NB4 (cell line): Measurements from ENCODE around the gene KLRD1.

Experiments used
- DNase-seq: peaks from one replicate; pipeline ENCODE4 v3.0.0; 2010; ENCODE audit warnings: low read depth
- H3K4me3 ChIP-seq: one replicate; pipeline ENCODE4 v1.5.1; 2011; ENCODE audit warnings: mild to moderate bottlenecking, low read depth, low read length, moderate library complexity
- CTCF ChIP-seq: IDR thresholded peaks from one replicate; pipeline ENCODE4 v1.5.1; 2012; ENCODE audit warnings: low read depth, low read length
- MAX ChIP-seq: IDR thresholded peaks from 2 replicates; pipeline ENCODE4 v1.6.1; 2011; ENCODE audit warnings: low read depth, low read length
- MYC ChIP-seq: IDR thresholded peaks from 2 replicates; pipeline ENCODE4 v1.6.1; 2011; ENCODE audit warnings: low read depth, low read length
- POLR2A ChIP-seq: IDR thresholded peaks from 2 replicates; pipeline ENCODE4 v1.6.1; 2011; ENCODE audit warnings: mild to moderate bottlenecking; ENCODE audit not compliant: insufficient read length; ENCODE audit errors: extremely low read depth

KLRD1 gene

GRCh38 chr12:10293151-10293550 lies 14.5 kb upstream of the KLRD1 start:
- no peak overlapping the region for H3K4me3 ChIP-seq
- TF ChIP-seq POLR2A: no peak
- no peak for TF ChIP-seq MYC
- no peak for TF ChIP-seq MAX
- TF ChIP-seq CTCF: no peak
- no peak for DNase-seq

- no peak for DNase-seq
- TF ChIP-seq CTCF (no peak), MYC (no peak)
- H3K4me3 ChIP-seq: no peak overlapping the region
Observed at GRCh38 chr12:10293570-10294227, 14.0 kb upstream of the KLRD1 start.

- no peak overlapping the region for H3K4me3 ChIP-seq
- no peak for DNase-seq
- TF ChIP-seq POLR2A (no peak), CTCF (no peak), MAX (no peak), MYC (no peak)
Observed at GRCh38 chr12:10301103-10301502, 6.6 kb upstream of the KLRD1 start.

- TF ChIP-seq MAX: no peak
- TF ChIP-seq MYC: no peak
- TF ChIP-seq CTCF: no peak
- TF ChIP-seq POLR2A: no peak
- no peak for DNase-seq
Observed at GRCh38 chr12:10304161-10304574, 3.5 kb upstream of the KLRD1 start.

GRCh38 chr12:10305411-10305810 lies 2.3 kb upstream of the KLRD1 start:
- no peak for DNase-seq
- TF ChIP-seq POLR2A (no peak), MYC (no peak), MAX (no peak), CTCF (no peak)
- H3K4me3 ChIP-seq: no peak overlapping the region

More at GRCh38 chr12:10304161-10304574, 3.5 kb upstream of the KLRD1 start:
- H3K4me3 ChIP-seq: no peak overlapping the region
